ENCODE results near the gene ZNF263. TPM values are rescaled to one million over a fixed set of nuclear protein-coding genes. Genes with fewer than 3 reads are reported as not detected.

ZNF263 gene
- total and polyA plus RNA-seq, 2 experiments from 2014 or later, result 9.2 to 66.9 TPM

GRCh38 chr16:3328104-3328503, 44.8 kb downstream of the ZNF263 start:
- no peak overlapping the region for H3K27ac Mint-ChIP-seq
- no peaks in the 10 kb centered on the region; the same call in 2 of the 3 replicates for H3K36me3 Mint-ChIP-seq (ENCODE audit: low read depth)
- no peak overlapping the region for H3K4me3 Mint-ChIP-seq
- Histone ChIP-seq H3K9me2 (ENCODE audit: insufficient read depth) (no peaks in the 10 kb centered on the region), H4K20me1 (replicated peaks; ENCODE audit: insufficient read depth) (no peaks in the 10 kb centered on the region), H3K27me3 (ENCODE audit: insufficient read depth) (no peaks in the 10 kb centered on the region), H3K27ac (ENCODE audit: low read depth) (no peak overlapping the region), H3F3A (replicated peaks; ENCODE audit: low read depth) (no peaks in the 10 kb centered on the region), H3K4me3 (no peak overlapping the region), H3K79me2 (replicated peaks; ENCODE audit: insufficient read depth) (no peaks in the 10 kb centered on the region), H3K36me3 (ENCODE audit: insufficient read depth) (no peaks in the 10 kb centered on the region), H3K4me2 (no peak overlapping the region), H3K4me1 (ENCODE audit: insufficient read depth) (no peaks in the 10 kb centered on the region), H2AFZ (no peak overlapping the region)
- no peak for ATAC-seq
- TF ChIP-seq ZNF114 (CRISPR knock-in tag; IDR thresholded peaks at IDR 0.05) (no peak), CREB1 (CRISPR knock-in tag; IDR thresholded peaks at IDR 0.05; ENCODE audit: low read depth) (no peak), EZH2phosphoT487 (IDR thresholded peaks at IDR 0.05; ENCODE audit: unreplicated experiment) (no peak), ETS1 (IDR thresholded peaks at IDR 0.05) (no peak), NANOG (IDR thresholded peaks at IDR 0.05; ENCODE audit: borderline replicate concordance) (no peak), POLR2AphosphoS5 (IDR thresholded peaks at IDR 0.05; ENCODE audit: low read depth) (no peak)
- TF ChIP-seq, protein P1, sequence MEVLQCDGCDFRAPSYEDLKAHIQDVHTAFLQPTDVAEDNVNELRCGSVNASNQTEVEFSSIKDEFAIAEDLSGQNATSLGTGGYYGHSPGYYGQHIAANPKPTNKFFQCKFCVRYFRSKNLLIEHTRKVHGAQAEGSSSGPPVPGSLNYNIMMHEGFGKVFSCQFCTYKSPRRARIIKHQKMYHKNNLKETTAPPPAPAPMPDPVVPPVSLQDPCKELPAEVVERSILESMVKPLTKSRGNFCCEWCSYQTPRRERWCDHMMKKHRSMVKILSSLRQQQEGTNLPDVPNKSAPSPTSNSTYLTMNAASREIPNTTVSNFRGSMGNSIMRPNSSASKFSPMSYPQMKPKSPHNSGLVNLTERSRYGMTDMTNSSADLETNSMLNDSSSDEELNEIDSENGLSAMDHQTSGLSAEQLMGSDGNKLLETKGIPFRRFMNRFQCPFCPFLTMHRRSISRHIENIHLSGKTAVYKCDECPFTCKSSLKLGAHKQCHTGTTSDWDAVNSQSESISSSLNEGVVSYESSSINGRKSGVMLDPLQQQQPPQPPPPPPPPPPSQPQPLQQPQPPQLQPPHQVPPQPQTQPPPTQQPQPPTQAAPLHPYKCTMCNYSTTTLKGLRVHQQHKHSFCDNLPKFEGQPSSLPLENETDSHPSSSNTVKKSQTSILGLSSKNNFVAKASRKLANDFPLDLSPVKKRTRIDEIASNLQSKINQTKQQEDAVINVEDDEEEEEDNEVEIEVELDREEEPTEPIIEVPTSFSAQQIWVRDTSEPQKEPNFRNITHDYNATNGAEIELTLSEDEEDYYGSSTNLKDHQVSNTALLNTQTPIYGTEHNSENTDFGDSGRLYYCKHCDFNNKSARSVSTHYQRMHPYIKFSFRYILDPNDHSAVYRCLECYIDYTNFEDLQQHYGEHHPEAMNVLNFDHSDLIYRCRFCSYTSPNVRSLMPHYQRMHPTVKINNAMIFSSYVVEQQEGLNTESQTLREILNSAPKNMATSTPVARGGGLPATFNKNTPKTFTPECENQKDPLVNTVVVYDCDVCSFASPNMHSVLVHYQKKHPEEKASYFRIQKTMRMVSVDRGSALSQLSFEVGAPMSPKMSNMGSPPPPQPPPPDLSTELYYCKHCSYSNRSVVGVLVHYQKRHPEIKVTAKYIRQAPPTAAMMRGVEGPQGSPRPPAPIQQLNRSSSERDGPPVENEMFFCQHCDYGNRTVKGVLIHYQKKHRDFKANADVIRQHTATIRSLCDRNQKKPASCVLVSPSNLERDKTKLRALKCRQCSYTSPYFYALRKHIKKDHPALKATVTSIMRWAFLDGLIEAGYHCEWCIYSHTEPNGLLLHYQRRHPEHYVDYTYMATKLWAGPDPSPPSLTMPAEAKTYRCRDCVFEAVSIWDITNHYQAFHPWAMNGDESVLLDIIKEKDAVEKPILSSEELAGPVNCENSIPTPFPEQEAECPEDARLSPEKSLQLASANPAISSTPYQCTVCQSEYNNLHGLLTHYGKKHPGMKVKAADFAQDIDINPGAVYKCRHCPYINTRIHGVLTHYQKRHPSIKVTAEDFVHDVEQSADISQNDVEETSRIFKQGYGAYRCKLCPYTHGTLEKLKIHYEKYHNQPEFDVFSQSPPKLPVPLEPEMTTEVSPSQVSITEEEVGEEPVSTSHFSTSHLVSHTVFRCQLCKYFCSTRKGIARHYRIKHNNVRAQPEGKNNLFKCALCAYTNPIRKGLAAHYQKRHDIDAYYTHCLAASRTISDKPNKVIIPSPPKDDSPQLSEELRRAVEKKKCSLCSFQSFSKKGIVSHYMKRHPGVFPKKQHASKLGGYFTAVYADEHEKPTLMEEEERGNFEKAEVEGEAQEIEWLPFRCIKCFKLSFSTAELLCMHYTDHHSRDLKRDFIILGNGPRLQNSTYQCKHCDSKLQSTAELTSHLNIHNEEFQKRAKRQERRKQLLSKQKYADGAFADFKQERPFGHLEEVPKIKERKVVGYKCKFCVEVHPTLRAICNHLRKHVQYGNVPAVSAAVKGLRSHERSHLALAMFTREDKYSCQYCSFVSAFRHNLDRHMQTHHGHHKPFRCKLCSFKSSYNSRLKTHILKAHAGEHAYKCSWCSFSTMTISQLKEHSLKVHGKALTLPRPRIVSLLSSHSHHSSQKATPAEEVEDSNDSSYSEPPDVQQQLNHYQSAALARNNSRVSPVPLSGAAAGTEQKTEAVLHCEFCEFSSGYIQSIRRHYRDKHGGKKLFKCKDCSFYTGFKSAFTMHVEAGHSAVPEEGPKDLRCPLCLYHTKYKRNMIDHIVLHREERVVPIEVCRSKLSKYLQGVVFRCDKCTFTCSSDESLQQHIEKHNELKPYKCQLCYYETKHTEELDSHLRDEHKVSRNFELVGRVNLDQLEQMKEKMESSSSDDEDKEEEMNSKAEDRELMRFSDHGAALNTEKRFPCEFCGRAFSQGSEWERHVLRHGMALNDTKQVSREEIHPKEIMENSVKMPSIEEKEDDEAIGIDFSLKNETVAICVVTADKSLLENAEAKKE (CRISPR knock-in tag; IDR thresholded peaks at IDR 0.05), result no peak
- TF ChIP-seq, protein P2, sequence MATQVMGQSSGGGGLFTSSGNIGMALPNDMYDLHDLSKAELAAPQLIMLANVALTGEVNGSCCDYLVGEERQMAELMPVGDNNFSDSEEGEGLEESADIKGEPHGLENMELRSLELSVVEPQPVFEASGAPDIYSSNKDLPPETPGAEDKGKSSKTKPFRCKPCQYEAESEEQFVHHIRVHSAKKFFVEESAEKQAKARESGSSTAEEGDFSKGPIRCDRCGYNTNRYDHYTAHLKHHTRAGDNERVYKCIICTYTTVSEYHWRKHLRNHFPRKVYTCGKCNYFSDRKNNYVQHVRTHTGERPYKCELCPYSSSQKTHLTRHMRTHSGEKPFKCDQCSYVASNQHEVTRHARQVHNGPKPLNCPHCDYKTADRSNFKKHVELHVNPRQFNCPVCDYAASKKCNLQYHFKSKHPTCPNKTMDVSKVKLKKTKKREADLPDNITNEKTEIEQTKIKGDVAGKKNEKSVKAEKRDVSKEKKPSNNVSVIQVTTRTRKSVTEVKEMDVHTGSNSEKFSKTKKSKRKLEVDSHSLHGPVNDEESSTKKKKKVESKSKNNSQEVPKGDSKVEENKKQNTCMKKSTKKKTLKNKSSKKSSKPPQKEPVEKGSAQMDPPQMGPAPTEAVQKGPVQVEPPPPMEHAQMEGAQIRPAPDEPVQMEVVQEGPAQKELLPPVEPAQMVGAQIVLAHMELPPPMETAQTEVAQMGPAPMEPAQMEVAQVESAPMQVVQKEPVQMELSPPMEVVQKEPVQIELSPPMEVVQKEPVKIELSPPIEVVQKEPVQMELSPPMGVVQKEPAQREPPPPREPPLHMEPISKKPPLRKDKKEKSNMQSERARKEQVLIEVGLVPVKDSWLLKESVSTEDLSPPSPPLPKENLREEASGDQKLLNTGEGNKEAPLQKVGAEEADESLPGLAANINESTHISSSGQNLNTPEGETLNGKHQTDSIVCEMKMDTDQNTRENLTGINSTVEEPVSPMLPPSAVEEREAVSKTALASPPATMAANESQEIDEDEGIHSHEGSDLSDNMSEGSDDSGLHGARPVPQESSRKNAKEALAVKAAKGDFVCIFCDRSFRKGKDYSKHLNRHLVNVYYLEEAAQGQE (IDR thresholded peaks at IDR 0.05; ENCODE audit: unreplicated experiment), result no peak
- H3K9me3 Mint-ChIP-seq, result peaks cover 61% of the 10 kb centered on the region
- no peaks in the 10 kb centered on the region for H3K27me3 Mint-ChIP-seq (ENCODE audit: insufficient read depth, low read depth, poor library complexity)
- H3K4me1 Mint-ChIP-seq, result no peaks in the 10 kb centered on the region
- no peak for DNase-seq (ENCODE audit: low spot score)
